Neuronal stem cell (in vitro differentiated cells): ENCODE results near the gene GLS2.

Experiments used
- DNase-seq: peaks from one replicate; pipeline ENCODE4 v3.0.0-alpha.2; 2013; ENCODE audit warnings: low spot score
- H2AFZ ChIP-seq: one replicate; pipeline ENCODE4 v1.6.1; 2013; ENCODE audit warnings: mild to moderate bottlenecking, low read length, inconsistent platforms
- H2AK5ac ChIP-seq: 2 replicates; pipeline ENCODE4 v1.6.1; 2013; ENCODE audit warnings: low read depth, mild to moderate bottlenecking, inconsistent platforms, low read length, moderate library complexity, mixed read lengths
- H2BK120ac ChIP-seq: 2 replicates; pipeline ENCODE4 v1.6.1; 2013; ENCODE audit warnings: low read depth, mild to moderate bottlenecking, inconsistent platforms, low read length, moderate library complexity, mixed read lengths
- H2BK12ac ChIP-seq: one replicate; pipeline ENCODE4 v1.6.1; 2013; ENCODE audit warnings: low read length, inconsistent platforms
- H2BK15ac ChIP-seq: 2 replicates; pipeline ENCODE4 v1.6.1; 2013; ENCODE audit warnings: mild to moderate bottlenecking, low read length, inconsistent platforms, mixed read lengths
- H2BK5ac ChIP-seq: one replicate; pipeline ENCODE4 v1.6.1; 2013; ENCODE audit warnings: inconsistent platforms, mild to moderate bottlenecking, low read length, moderate library complexity
- H3K14ac ChIP-seq: one replicate; pipeline ENCODE4 v1.6.1; 2013; ENCODE audit warnings: low read length, inconsistent platforms
- H3K18ac ChIP-seq: 2 replicates; pipeline ENCODE4 v1.6.1; 2013; ENCODE audit warnings: low read length, inconsistent platforms
- H3K23ac ChIP-seq: 2 replicates; pipeline ENCODE4 v1.6.1; 2013; ENCODE audit warnings: low read depth, mild to moderate bottlenecking, mixed read lengths, low read length, inconsistent platforms; ENCODE audit not compliant: poor library complexity
- H3K27ac ChIP-seq: replicated peaks from 3 replicates; pipeline ENCODE4 v1.5.1; 2013; ENCODE audit warnings: low read length, inconsistent platforms
- H3K27me3 ChIP-seq, 3 experiments: 2 replicates each; pipeline ENCODE4 v1.6.1; 2013; ENCODE audit warnings: low read length in 3 of 3, mild to moderate bottlenecking in 2 of 3, inconsistent platforms in 1 of 3, low read depth in 1 of 3, mixed read lengths in 1 of 3, moderate library complexity in 1 of 3; ENCODE audit not compliant: control insufficient read depth in 3 of 3, insufficient read depth in 3 of 3
- H3K36me3 ChIP-seq, 2 donors: replicated peaks in 1 of 2; 2 replicates each; pipeline ENCODE4 v1.6.1; 2013; ENCODE audit warnings: low read length in 2 of 2; ENCODE audit not compliant: control insufficient read depth in 2 of 2, insufficient read depth in 2 of 2
- H3K4ac ChIP-seq: 2 replicates; pipeline ENCODE4 v1.6.1; 2013; ENCODE audit warnings: inconsistent platforms, mild to moderate bottlenecking, low read length, moderate library complexity
- H3K4me1 ChIP-seq, 2 donors: 1 replicate in 1 of 2; 2 replicates in 1 of 2; pipeline ENCODE4 v1.6.1; 2013; ENCODE audit warnings: low read length in 2 of 2, low read depth in 1 of 2; ENCODE audit not compliant: control insufficient read depth in 2 of 2, insufficient read depth in 1 of 2
- H3K4me2 ChIP-seq: one replicate; pipeline ENCODE4 v1.6.1; 2013; ENCODE audit warnings: mild to moderate bottlenecking, low read length, inconsistent platforms; ENCODE audit not compliant: insufficient read depth, poor library complexity, severe bottlenecking
- H3K4me3 ChIP-seq, 2 donors: 2 replicates each; pipeline ENCODE4 v1.5.1; 2013; ENCODE audit warnings: low read length in 2 of 2, mild to moderate bottlenecking in 2 of 2, inconsistent platforms in 1 of 2, moderate library complexity in 1 of 2
- H3K79me1 ChIP-seq: one replicate; pipeline ENCODE4 v1.6.1; 2013; ENCODE audit warnings: low read depth, mild to moderate bottlenecking, inconsistent platforms, low read length, moderate library complexity
- H3K9ac ChIP-seq: one replicate; pipeline ENCODE4 v1.6.1; 2013; ENCODE audit warnings: mild to moderate bottlenecking, low read depth, low read length, inconsistent platforms; ENCODE audit not compliant: poor library complexity
- H3K9me3 ChIP-seq, 2 donors: replicated peaks in 1 of 2; 2 replicates each; pipeline versions ENCODE3 to v1.6.1; 2013; ENCODE audit warnings: low read length in 2 of 2, mild to moderate bottlenecking in 2 of 2, inconsistent platforms in 1 of 2, low read depth in 1 of 2, mixed read lengths in 1 of 2, moderate library complexity in 1 of 2; ENCODE audit not compliant: control insufficient read depth in 2 of 2, insufficient read depth in 1 of 2
- H4K8ac ChIP-seq: one replicate; pipeline ENCODE4 v1.6.1; 2013; ENCODE audit warnings: low read depth, mild to moderate bottlenecking, inconsistent platforms, low read length, moderate library complexity
- H4K91ac ChIP-seq: one replicate; pipeline ENCODE4 v1.6.1; 2013; ENCODE audit warnings: low read length, low read depth, mild to moderate bottlenecking, inconsistent platforms; ENCODE audit not compliant: poor library complexity
- WGBS, 2 donors: extraction: QIAGEN DNeasy Blood & Tissue Kit; methylation state at CpG; one replicate each; pipeline ENCODE4 v1.1.7; 2013; ENCODE audit warnings: missing lambda C conversion rate in 2 of 2, mixed read lengths in 1 of 2; ENCODE audit not compliant: insufficient read length in 2 of 2, insufficient replicate concordance in 1 of 2; ENCODE audit errors: extremely low coverage in 2 of 2; 5-methylcytosine and 5-hydroxymethylcytosine counted together

GLS2 gene

DNA sequence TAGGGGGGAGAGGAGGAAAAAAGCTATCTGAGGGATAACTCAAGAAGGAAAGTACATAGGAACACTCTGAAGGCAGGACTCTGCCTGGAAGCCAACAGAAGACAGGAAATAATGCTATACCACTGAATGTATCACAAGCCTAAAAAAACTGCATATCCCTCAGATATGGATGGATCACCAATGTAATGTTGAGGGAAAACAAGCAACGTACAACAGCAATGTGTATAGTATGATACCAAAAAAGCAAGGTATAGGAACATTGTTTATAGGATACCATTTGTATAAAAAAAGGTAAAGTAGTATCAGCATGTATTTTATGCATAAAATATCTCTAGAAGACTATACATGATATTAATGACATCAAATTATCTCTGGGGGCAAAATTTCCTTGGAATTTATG lies 3.4 kb downstream of the GLS2 start:
- Histone ChIP-seq H3K79me1 (no peaks in the 10 kb centered on the region), H2BK5ac (no peak overlapping the region), H3K27ac (no peak overlapping the region), H3K4me2 (no peak overlapping the region), H2BK15ac (no peak overlapping the region), H2AFZ (no peak overlapping the region), H3K4ac (no peak overlapping the region), H3K27me3 (peaks cover 0 to 34% (median 10%) of the 10 kb centered on the region in 3 experiments), H2BK120ac (no peak overlapping the region), H4K91ac (no peak overlapping the region), H3K4me1 (peaks cover 3 to 8% of the 10 kb centered on the region in 2 donors), H3K9me3 (peaks cover 0 to 8% of the 10 kb centered on the region in 2 donors), H3K14ac (no peak overlapping the region), H3K4me3 (no peak overlapping the region), H2AK5ac (no peak overlapping the region), H3K9ac (no peak overlapping the region), H3K23ac (no peak overlapping the region), H3K36me3 (peaks cover 0 to 8% of the 10 kb centered on the region in 2 donors), H2BK12ac (no peak overlapping the region), H3K18ac (no peak overlapping the region), H4K8ac (no peak overlapping the region)
- no peak for DNase-seq
- WGBS, 2 donors: no CpG with 5 or more reads among the region's 1 CpG

DNA sequence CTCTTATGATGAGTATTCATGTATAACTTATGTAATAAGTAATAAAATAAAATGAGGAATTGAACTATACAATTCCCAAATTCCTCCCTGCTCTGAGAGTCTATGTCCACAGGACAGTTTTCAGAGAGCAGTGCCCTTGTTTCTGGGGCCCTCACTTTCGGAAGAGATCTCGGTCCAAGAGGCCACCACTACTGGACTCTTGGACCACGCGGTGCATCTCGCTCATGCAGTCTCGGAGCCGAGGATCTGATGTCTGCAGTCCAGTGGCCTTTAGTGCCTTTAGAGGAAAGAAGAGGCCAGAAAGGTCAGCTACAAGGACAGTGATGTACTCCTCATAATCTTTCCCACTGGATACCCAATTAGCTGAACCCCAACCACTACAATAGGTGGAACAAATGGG lies 8.3 kb downstream of the GLS2 start:
- no CpG with 5 or more reads among the region's 7 CpGs for WGBS, 2 donors
- DNase-seq: no peak
- no peak overlapping the region for H2BK12ac ChIP-seq
- peaks cover 0 to 4% of the 10 kb centered on the region in 2 donors for H3K9me3 ChIP-seq
- H3K4me2 ChIP-seq: no peak overlapping the region
- peaks cover 0 to 7% of the 10 kb centered on the region in 2 donors for H3K36me3 ChIP-seq
- H2BK120ac ChIP-seq: no peak overlapping the region
- no peak overlapping the region for H3K4ac ChIP-seq
- H3K18ac ChIP-seq: no peak overlapping the region
- no peak overlapping the region for H3K23ac ChIP-seq
- no peaks in the 10 kb centered on the region for H3K27me3 ChIP-seq
- H3K79me1 ChIP-seq: no peaks in the 10 kb centered on the region
- H2AK5ac ChIP-seq: no peak overlapping the region
- no peak overlapping the region for H3K4me3 ChIP-seq
- H3K14ac ChIP-seq: no peak overlapping the region
- H3K27ac ChIP-seq: no peak overlapping the region
- no peak overlapping the region for H3K9ac ChIP-seq
- H2BK15ac ChIP-seq: no peak overlapping the region
- H2BK5ac ChIP-seq: no peak overlapping the region
- H2AFZ ChIP-seq: no peak overlapping the region
- H3K4me1 ChIP-seq: no peaks in the 10 kb centered on the region
- H4K8ac ChIP-seq: no peak overlapping the region
- H4K91ac ChIP-seq: no peak overlapping the region

- Histone ChIP-seq H3K18ac (peak overlapping the region; percentile 40), H3K14ac (peak overlapping the region; percentile 14), H3K4me1 (no peaks in the 10 kb centered on the region), H3K27me3 (no peaks in the 10 kb centered on the region), H2BK5ac (no peak overlapping the region), H2BK12ac (no peak overlapping the region), H2AFZ (no peak overlapping the region), H2AK5ac (no peak overlapping the region), H3K4me3 (no peak overlapping the region), H3K9me3 (peaks cover 0 to 4% of the 10 kb centered on the region in 2 donors), H2BK120ac (no peak overlapping the region), H3K23ac (peak overlapping the region; percentile 57), H3K4me2 (no peak overlapping the region), H4K91ac (no peak overlapping the region), H3K36me3 (peaks cover 0 to 20% of the 10 kb centered on the region in 2 donors), H3K4ac (no peak overlapping the region), H3K9ac (no peak overlapping the region), H4K8ac (no peak overlapping the region), H3K79me1 (no peaks in the 10 kb centered on the region), H2BK15ac (no peak overlapping the region), H3K27ac (no peak overlapping the region)
- no peak for DNase-seq
- no CpG with 5 or more reads among the region's 6 CpGs for WGBS, 2 donors
These were observed 10.3 kb downstream of the GLS2 start for GRCh38 chr12:56477521-56478225.

- no peak overlapping the region for H3K27ac ChIP-seq
- H3K23ac ChIP-seq: no peak overlapping the region
- H2AFZ ChIP-seq: no peak overlapping the region
- H2BK5ac ChIP-seq: no peak overlapping the region
- H3K18ac ChIP-seq: no peak overlapping the region
- H3K36me3 ChIP-seq: peaks cover 0 to 27% of the 10 kb centered on the region in 2 donors
- H2BK120ac ChIP-seq: no peak overlapping the region
- DNase-seq: no peak
- no peaks in the 10 kb centered on the region for H3K27me3 ChIP-seq
- no peak overlapping the region for H4K8ac ChIP-seq
- no peak overlapping the region for H2BK12ac ChIP-seq
- no peak overlapping the region for H3K14ac ChIP-seq
- H3K4me2 ChIP-seq: no peak overlapping the region
- no peaks in the 10 kb centered on the region for H3K4me1 ChIP-seq
- no peak overlapping the region for H2AK5ac ChIP-seq
- no peak overlapping the region for H3K4ac ChIP-seq
- no CpG with 5 or more reads among the region's 1 CpG for WGBS, 2 donors
- H4K91ac ChIP-seq: no peak overlapping the region
- no peak overlapping the region for H3K9ac ChIP-seq
- H2BK15ac ChIP-seq: no peak overlapping the region
- H3K4me3 ChIP-seq: no peak overlapping the region
- H3K79me1 ChIP-seq: no peaks in the 10 kb centered on the region
- peaks cover 0 to 4% of the 10 kb centered on the region in 2 donors for H3K9me3 ChIP-seq
These were observed 11.0 kb downstream of the GLS2 start for GRCh38 chr12:56476972-56477432.
